OCI-LY1 (cell line): ENCODE data around the gene PCDHA1.

Experiments
- CTCF ChIP-seq: fragments of 200-600 bp; sonication (generic), shearing (Covaris generic); IDR thresholded peaks from 2 replicates; pipeline ENCODE4 v1.5.1; 2017; ENCODE audit warnings: mild to moderate bottlenecking, antibody characterized with exemption, low read length, moderate library complexity, mixed read lengths
- EZH2 ChIP-seq: fragments of 200-600 bp; sonication (generic), shearing (Covaris generic); IDR thresholded peaks from 2 replicates; pipeline ENCODE4 v1.8.0; 2017; ENCODE audit warnings: borderline replicate concordance, mixed run types, mild to moderate bottlenecking, antibody characterized with exemption, low read length, moderate library complexity, mixed read lengths

- TF ChIP-seq CTCF = no peak
- no peak for TF ChIP-seq EZH2
Measured at GRCh38 chr5:140737486-140737885, 48.5 kb upstream of the PCDHA1 start.
